ELR (cell line): ENCODE measurements around the gene AGO1.
"Not testable (repeated sequence)": the region's sequence is repeated elsewhere in the genome, so short reads cannot be mapped to it uniquely, and the experiment has no call there.

Experiments
- DNase-seq: peaks from one replicate; pipeline ENCODE4 v3.0.0-alpha.2; 2015; ENCODE audit warnings: low read depth

Gene AGO1

DNA sequence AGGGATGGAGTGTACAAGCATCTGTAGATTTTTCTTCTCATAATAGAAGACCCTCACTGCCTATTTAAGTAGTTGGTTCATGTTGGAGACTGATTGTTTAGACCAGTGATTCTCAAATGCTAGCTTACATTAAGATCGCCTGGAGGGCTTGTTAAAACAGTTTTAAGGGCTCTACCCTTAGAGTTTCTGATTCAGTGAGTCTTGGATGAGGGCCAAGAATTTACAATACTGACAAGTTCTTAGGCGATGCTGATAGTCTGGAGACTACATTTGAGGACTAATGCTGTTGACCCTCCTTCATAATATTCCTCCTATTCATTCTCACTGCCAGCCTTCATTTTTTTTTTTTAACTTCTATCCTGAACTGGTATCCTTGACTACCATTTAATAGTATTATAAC lies 32.7 kb downstream of the AGO1 start:
- DNase-seq, result no peak

DNA sequence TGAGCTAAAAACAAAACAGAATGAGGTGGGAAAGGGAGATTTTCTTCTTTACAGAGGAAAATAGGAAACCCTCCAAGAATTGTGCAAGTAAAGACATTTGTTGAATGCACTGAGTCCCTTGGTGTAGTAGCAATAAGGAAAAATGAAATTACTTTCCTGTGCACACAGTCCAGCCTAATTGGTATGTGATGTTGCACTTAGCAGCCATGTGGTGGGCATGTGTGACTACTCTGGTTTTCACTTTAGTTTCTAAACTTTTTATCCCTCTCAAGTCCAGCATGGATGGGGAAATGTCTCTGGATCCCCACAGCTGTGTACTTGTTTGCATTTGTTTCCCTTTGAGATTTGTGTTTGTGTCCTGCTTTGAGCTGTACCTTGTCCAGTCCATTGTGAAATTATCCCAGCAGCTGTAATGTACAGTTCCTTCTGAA lies 40.8 kb downstream of the AGO1 start:
- DNase-seq, result no peak

DNA sequence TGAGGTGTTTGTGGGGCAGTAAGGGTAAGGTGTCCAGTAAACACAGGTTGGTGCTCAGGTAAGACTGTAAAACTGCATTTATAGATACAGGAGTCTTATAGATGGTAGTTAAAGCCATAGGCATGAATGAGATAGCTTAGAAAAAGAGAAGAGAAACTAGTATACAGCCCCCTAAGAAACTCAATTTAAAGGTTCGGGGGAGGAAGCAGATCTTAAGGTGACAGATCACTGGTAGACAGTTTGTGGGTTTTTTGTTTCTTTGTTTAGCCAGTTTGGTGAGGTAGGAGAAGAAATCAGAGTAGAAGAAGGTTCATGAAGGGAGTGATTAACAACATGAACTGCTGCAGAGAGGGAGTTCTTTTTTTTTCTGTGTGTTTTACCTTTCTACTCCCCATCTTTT lies 41.8 kb downstream of the AGO1 start:
- no peak for DNase-seq

DNA sequence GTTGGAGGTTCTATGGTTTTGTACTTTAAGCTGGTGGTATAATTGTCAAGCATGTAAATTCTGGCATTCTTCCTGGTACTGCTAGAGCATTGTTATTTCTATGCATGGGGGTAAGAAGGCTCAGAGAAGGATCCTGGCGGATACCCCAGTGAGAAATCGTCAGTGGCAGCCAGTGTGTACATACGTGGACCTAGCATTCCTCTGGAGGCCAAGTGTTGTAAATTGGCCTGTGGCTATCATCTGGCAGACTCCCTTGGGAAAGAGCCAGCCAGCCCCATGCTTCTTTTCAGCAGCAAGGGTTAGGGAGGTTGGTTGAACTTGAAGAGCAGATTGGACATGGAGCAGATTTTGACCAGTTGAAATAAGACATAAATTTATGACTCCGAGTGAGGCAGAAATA lies 42.7 kb downstream of the AGO1 start:
- no peak for DNase-seq

DNA sequence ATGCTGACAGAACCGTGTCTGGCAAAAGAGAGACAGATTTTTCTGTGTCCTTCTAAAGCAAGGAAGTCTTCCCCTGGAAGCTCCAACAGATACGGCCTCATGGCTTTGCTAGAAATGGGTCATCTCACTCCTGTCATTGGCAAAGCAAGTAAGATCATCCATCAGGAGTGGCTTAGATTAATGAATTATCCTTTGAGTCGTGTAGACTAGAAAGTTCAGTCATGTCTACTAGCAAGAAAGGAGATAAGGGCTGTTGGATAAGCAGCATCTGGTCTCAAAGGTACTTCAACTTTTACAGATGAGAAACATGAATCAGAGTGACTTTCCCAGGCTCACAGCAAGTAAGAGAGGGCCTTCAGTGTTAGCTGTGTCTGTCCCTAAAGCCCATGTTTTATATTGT lies 44.5 kb downstream of the AGO1 start:
- no peak for DNase-seq

DNA sequence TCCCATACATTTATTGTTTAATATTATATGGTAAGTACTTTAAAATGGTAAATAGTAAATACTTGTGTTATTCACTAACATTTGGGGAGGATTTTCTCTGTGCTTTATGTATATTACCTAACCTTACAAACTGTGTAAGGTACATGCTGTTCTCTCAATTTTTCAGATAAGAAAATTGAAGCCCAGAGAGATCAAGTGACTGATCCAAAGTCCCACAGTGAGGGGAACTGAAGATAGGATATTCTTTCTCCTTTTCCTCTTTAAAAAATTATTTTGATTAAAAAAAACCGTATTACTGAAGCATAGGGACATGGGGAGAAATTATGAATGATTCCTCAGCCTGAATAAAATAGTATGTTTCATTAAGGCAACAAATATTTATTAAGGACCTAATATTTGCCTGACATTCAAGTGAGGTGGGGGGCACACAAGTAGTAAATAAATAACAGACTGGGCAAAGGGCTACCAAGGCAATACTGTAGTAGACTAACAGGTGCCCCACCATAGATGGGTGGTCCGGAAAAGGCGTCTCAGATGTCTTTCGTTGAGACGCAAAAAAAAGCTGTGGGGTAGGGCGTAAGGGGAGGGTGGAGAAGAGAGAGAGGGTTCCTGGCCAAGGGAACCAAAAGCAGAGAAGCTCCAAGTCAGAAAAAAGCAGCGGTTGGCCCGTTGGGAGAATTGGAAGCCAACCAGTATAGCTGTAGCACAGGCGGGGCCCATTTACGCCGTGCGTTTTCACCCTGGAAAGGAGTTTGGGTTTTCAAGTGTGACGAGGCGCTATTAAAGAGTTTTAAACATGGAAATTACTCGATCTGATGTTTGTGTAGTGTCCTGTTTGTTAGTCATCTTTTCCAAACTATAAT lies 47.0 kb downstream of the AGO1 start:
- DNase-seq, result peak; percentile 69

DNA sequence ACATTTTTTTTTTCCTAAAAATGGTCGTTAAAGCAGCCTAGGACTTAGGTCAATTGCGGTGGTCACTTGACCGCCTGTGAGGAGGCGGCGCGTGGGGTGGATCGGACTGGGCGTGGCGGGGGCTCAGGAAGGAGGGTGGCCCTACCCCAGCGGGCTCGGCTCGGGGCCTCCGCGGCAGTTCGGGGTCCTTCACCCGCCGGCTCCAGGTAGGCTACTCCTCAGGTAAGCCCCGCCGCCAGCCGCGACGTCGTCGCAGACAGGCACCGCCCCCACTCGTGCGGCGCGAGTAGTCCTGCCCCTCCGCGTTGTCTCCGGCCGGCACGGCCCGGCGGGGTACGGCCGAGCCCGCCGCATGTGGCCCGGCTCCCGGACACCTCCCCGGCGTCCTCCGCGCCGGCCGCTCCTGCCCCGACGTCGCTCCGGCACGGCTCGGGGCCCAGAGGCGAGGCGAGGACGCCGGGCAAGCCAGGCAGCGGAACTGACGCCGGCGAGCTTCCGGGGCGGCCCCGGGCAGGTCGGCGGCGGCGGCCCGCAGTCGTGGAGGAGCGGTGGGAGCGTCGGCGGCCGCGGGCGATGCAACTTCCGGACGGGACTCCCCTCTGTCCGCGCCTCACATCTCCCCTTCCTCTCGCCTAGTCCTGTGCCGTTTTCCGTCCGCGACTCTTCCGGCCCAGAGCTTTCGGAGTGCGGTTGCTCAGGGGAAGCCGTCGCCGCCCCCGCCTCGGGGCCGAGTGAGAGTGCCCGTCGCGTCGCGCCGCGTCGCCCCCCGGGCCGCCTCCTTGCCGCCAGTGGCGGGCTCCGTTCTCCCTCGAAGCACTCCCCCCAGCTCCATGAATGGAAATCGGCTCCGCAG lies 47.8 kb downstream of the AGO1 start, which contains the start of gene AGO3:
Gene AGO3, plus strand, starts transcription at position 513 of the 853 bp plus-strand sequence. Its CDS starts 322 bp downstream, at position 835.
- peak; percentile 88 for DNase-seq

DNA sequence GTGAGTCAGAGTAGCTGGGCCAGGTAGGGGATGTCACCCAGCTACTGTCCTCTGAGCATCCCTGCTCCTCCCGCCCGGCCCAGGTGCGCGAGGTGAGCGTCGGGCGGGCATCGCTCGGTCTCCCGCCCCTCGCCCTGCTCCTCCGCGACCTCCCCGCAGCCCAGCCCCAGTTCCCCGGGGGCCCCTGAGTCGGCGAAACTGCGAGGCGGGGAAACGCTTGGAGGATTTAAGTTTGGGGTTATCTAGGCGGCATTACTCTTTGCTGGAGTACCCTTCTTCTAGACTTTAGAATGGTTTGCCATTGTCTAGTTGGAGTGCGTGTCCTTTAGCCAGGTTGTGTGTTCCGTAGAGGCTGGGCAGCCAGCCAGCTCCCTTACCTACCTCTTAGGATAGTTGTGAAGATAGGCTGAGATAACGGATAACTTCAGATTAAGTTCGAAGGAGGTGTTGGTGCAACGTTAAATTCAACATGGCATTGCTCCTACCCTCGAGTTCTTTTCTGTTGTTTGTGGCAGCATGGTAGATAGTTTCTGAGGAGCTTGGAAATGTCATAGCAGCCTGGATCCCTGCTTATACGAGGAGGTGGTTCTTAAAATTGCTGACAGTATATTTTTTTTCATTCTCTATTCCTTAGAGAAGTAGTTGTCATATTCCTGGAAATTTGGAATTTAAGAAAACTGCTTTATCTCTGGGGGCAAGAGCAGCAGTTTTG lies 48.6 kb downstream of the AGO1 start:
- peak; percentile 32 for DNase-seq

DNA sequence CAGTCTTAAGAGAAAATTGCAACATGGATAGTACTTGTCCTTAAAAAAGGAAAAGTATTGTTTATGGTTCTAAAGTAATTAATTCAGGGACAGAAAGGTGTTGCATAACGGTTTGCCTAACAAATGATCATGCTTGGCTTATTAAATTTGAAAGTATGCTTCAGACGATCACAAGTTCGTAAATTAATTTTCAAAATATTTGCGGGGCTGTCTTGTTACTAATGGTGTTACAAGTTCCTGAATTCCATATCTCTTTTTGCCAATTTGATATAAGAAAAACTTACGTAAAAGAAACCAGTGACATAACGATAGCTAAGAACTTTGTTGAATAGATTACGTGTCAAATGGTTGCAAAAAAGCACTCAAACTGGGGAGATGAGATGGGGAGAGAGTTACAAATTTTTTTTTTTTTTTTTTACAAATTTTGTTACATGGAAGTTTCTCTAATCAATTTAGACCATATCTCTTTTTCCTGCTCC lies 49.2 kb downstream of the AGO1 start:
- DNase-seq, result no peak

DNA sequence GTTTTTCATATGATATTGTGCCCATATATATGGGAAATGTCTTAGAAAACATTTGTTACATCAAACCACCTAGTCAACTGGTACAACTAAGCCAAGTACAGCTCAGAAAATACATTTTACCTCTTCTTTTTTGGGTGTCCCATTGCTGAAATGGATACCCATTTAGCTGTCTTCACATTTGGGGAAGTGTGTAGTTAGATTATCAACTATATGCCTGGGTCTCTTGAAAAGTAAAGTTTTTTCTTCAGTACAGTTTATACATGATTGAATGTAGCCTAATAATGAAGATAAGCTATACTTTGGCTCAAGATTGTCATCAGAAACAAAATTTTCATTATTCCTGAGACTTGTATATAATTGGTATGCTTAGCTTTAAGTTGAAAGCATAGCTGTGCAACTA lies 49.9 kb downstream of the AGO1 start:
- no peak for DNase-seq

DNA sequence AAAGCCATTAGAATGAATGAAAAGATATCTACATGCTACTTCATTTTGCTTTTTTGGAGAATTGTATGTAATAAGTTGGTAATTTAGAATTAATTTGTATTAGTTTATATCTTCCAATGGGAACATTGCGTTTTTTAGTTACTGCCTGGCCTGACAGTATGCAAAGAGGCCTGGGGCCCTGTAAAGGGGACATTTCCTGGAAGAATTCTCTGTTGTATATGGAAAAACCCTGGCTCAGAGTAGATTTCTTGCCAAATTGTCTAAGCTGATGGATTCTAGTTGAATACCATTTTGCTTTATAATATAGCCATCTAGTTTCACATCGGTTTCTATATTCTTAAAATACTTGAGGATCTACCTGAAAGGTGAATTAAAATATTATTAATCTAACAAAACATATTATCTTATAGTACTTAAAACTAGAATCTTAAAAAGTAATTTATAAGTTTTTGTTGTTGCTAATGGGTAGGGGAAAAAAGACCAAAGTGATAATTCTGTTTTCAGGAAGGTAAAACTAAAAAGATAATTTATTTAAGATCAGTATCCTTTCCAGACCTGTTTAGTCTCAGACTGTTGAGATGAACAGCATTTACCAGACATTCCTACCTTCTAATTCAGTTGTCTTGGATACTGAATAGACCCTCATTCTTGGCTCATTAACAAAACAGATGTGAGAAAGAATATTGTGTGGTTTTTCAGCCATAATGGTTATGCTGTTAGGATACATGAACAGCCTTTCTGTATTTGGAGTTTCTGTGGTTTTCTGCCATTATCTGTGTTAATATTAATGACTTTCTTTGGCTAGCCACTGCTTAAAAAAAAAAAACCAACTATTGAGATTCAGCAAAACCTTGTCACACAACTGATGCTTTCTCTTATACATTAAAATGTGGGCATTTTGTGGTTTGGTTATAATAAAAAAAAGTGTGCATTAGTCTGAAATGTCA lies 52.7 kb downstream of the AGO1 start:
- no peak for DNase-seq

DNA sequence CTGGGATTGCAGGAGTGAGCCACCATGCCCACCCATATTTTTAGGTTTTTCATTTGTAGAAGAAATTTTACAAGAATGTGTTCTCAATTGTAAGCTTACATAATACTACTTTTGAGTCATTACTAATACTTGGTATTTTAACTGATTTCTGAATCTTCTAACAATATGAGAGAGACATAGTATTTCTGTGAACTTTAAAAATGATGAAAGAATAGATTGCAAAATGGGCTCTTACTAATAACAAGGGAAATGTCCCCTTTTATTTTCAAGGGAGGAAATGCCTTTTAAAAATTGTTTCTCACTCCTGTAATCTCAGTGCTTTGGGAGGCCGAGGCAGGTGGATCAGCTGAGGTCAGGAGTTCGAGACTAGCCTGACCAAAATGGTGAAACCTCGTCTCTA lies 53.8 kb downstream of the AGO1 start:
- DNase-seq, result no peak

DNA sequence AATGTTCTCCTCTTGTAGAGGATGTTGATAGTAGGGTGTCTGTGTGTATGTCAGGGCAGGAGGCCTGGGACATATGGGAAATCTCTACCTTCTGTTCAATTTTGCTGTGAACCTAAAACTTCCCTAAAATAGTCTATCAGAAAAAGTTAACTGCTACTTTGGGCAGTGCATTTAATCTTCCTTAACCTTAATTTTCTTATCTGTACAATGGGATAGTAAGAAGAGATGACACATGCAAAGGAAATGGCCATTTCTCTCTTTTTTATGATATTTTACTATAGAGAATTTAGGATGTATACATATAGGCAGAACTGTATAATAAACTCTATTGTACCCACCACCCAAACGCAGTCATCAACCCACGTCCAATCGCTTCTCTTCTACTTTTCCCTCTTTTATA lies 56.5 kb downstream of the AGO1 start:
- DNase-seq, result no peak

DNA sequence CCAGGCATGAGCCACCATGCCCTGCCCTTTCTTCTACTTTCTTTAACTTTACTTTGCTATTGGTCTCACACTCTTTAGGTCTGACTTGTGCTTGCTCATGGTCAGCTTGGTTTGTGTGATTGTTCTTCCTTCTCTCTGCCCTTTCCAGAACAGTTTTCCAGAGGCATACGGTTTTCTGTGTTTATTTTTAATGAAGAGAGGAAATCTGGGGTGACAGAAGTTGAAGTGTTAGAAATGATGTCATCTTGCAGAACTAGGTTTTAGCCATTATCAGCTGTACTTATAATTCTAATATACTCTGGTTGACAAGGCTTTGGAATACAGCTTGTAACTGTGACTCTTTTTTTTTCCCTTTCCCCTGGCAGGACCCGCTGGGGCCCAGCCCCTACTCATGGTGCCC lies 62.3 kb downstream of the AGO1 start:
- no peak for DNase-seq

DNA sequence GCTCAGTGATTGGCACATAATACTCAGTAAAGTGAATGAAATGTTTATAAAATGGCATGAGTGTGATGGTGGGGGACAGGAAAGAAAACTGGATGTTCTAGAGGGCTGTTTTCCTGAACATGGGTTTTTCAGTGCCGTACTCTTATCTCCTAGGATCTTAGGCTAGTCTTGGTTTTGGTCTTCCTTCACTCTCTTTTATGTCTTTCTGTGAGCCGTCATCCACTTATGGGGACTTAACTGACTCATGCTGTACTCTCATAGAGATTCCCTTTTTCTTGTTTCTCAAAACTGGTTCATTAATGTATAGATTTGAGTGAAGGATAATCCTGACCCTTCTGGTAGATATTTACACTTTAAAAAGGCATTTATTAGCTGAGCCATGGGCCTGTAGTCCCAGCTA lies 64.5 kb downstream of the AGO1 start:
- no peak for DNase-seq

DNA sequence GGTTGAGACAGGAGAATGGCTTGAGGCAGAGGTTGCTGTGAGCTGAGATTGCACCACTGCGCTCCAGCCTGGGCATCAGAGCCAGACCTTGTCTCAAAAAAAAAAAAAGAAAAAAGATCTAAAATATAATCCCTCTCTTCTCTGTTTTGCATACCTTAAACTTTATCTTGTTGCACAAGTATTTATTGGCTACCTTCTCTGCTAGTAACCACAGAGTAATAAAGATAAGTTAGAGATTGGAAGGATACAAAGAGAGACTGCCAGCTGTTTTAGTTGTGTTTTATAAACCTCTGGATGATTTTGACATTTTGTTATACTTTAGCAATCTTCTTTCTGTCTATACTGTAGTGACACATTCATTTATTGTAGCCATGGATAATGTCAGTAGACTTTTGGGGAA lies 75.5 kb downstream of the AGO1 start:
- no peak for DNase-seq

DNA sequence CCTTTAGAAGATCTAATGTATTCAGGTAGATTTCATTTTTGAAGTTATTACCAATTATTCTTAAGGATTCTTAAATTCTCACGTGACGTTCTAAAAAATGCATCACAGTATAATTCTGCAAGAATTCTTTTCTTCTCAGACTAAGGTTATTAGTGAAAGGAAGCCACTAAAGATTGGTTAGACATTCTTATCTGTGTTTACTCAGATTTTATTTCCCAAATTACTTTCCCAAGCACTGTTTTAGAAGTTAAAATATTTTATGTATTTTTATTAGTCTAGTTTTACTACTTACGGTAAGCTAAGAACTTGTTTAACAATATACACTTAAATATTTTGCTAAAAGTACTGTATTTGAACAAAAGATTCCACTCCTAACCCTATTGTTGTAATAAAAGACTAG lies 76.3 kb downstream of the AGO1 start:
- no peak for DNase-seq

DNA sequence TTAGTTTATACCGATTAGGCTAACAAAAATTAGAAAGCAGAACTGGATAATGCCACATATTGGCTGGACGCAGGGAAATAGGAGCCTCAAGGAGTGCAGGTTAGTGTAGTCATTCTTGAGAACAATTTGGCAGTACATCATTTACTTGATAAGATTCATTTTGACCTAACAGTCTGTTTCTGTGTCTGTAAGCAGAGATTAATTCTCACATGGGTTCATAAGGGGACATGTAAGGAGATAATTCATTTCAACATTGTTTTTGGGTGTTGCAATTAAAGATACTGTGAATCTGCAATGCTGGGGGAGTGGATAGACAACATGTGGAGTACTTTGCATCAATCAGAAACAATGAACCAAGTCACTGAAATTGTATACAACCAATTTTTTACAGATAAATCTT lies 79.9 kb downstream of the AGO1 start:
- no peak for DNase-seq

DNA sequence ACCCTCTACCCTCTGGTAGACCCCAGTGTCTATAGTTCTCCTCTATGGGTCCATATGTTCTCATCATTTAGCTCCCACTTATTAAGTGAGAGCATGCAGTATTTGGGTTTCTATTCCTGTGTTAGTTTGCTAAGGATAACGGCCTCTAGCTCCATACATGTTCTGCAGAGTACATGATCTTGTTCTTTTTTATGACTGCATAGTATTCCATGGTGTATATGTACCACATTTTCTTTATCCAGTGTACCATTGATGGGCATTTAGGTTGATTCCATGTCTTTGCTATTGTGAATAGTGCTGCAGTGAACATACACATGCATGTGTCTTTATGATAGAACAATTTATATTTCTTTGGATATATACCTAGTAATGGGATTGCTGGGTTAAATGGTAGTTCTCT lies 81.3 kb downstream of the AGO1 start:
- DNase-seq, result not testable (repeated sequence)

DNA sequence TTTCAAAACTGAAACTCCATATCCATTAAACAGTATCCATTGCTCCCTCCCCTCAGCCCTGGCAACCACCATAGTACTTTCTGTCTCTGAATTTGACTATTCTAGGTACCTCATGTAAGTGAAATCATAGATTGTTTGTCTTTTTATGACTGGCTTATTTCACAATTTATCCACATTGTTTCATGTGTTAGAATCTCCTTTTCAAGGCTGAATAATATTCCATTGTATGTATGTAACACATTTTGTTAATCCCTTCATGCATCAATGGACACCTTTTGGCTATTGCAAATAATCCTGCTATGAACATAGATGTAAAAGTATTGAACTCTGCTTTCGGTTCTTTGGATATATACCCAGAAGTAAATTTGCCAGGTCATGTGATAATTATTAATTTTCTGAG lies 85.4 kb downstream of the AGO1 start:
- DNase-seq, result no peak

DNA sequence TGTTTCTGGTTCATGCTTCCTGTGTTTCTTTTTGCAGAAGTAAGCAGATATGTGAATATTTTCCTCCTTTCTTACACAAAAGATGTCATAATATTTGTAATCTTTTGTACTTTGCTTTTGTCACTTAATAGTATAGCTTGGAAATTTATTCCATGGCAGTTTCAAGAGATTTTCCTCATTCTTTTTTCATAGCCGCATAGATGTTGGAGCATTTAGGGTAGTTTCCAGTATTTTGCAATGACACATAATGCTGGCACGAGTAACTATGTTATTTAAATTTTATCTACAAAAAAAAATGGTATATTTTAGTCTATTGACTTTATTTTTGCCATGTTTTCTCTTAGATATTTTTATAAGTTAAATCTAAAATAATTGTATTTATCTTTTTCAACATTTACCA lies 88.6 kb downstream of the AGO1 start:
- DNase-seq, result no peak
